Measurements from ENCODE around the gene USH2A. TPM values are rescaled to one million over a fixed set of nuclear protein-coding genes. Genes with fewer than 3 reads are reported as not detected.

Gene USH2A
- total RNA-seq, 2 experiments from 2014 or later: not detected

GRCh38 chr1:215720126-215720525, 703.1 kb downstream of the USH2A start:
- CTCF ChIA-PET: no interaction called here
- no peak for TF ChIP-seq CTCF (IDR thresholded peaks at IDR 0.05)
- H3K36me3 Mint-ChIP-seq (ENCODE audit: low read depth): no peaks in the 10 kb centered on the region
- POLR2A ChIA-PET: no interaction called here
- DNase-seq (no peak), ATAC-seq (no peak)
- peaks cover 3% of the 10 kb centered on the region for H3K9me3 Mint-ChIP-seq
- no peak overlapping the region for H3K27ac Mint-ChIP-seq
- H3K4me1 Mint-ChIP-seq (ENCODE audit: low read depth): no peaks in the 10 kb centered on the region
- H3K27me3 Mint-ChIP-seq: no peaks in the 10 kb centered on the region
- H3K4me3 Mint-ChIP-seq: no peak overlapping the region
- intact Hi-C loops (cut with micrococcal nuclease): no loop called here

GRCh38 chr1:215719552-215719951, 703.7 kb downstream of the USH2A start:
- intact Hi-C loops (cut with micrococcal nuclease): no loop called here
- POLR2A ChIA-PET: no interaction called here
- no peaks in the 10 kb centered on the region for H3K27me3 Mint-ChIP-seq
- DNase-seq: no peak
- peaks cover 1% of the 10 kb centered on the region for H3K9me3 Mint-ChIP-seq
- no peak overlapping the region for H3K4me3 Mint-ChIP-seq
- H3K36me3 Mint-ChIP-seq (ENCODE audit: low read depth): no peaks in the 10 kb centered on the region
- CTCF ChIA-PET: no interaction called here
- no peaks in the 10 kb centered on the region for H3K4me1 Mint-ChIP-seq (ENCODE audit: low read depth)
- TF ChIP-seq CTCF (IDR thresholded peaks at IDR 0.05): no peak
- no peak for ATAC-seq
- H3K27ac Mint-ChIP-seq: no peak overlapping the region

- no peaks in the 10 kb centered on the region for H3K27me3 Mint-ChIP-seq
- no peak for TF ChIP-seq CTCF (IDR thresholded peaks at IDR 0.05)
- no peaks in the 10 kb centered on the region for H3K36me3 Mint-ChIP-seq (ENCODE audit: low read depth)
- POLR2A ChIA-PET: no interaction called here
- H3K27ac Mint-ChIP-seq: no peak overlapping the region
- no peaks in the 10 kb centered on the region for H3K9me3 Mint-ChIP-seq
- no peak for DNase-seq
- intact Hi-C loops (cut with micrococcal nuclease): no loop called here
- H3K4me3 Mint-ChIP-seq: no peak overlapping the region
- no peak for ATAC-seq
- no peaks in the 10 kb centered on the region for H3K4me1 Mint-ChIP-seq (ENCODE audit: low read depth)
- CTCF ChIA-PET: no interaction called here
Measured at GRCh38 chr1:215718575-215719287, 704.5 kb downstream of the USH2A start.

- CTCF ChIA-PET: no interaction called here
- intact Hi-C loops (cut with micrococcal nuclease): no loop called here
- ATAC-seq (no peak), DNase-seq (no peak)
- H3K9me3 Mint-ChIP-seq: no peaks in the 10 kb centered on the region
- H3K4me3 Mint-ChIP-seq: no peak overlapping the region
- no peaks in the 10 kb centered on the region for H3K27me3 Mint-ChIP-seq
- no peak for TF ChIP-seq CTCF (IDR thresholded peaks at IDR 0.05)
- no peaks in the 10 kb centered on the region for H3K4me1 Mint-ChIP-seq (ENCODE audit: low read depth)
- H3K27ac Mint-ChIP-seq: no peak overlapping the region
- POLR2A ChIA-PET: no interaction called here
- no peaks in the 10 kb centered on the region for H3K36me3 Mint-ChIP-seq (ENCODE audit: low read depth)
Measured at GRCh38 chr1:215717677-215718426, 705.4 kb downstream of the USH2A start.

GRCh38 chr1:215710899-215711225, 712.4 kb downstream of the USH2A start:
- Mint-ChIP-seq H3K27ac (no peak overlapping the region), H3K4me1 (ENCODE audit: low read depth) (no peaks in the 10 kb centered on the region), H3K27me3 (no peaks in the 10 kb centered on the region), H3K4me3 (no peak overlapping the region), H3K36me3 (ENCODE audit: low read depth) (no peaks in the 10 kb centered on the region), H3K9me3 (no peaks in the 10 kb centered on the region)
- CTCF ChIA-PET: interaction anchor here (1.0 kb wide), 1 partner anchor 410 kb away, joined by 5 read pairs; no protein-coding TSS in a partner anchor
- POLR2A ChIA-PET: no interaction called here
- ATAC-seq: no peak
- no peak for TF ChIP-seq CTCF (IDR thresholded peaks at IDR 0.05)
- DNase-seq: no peak
- intact Hi-C loops (cut with micrococcal nuclease): no loop called here
